Calu3 (cell line): ENCODE measurements around the gene ACAP3. TPM values are rescaled to one million over a fixed set of nuclear protein-coding genes. Genes with fewer than 3 reads are reported as not detected.
A peak's percentile ranks its signal among the peaks of the same experiment; 100 is the strongest.

ENCODE experiments used
- BruUV-seq: library from RNA; stranded (reverse); fragments of 400-500 nt; replicated peaks from 2 replicates; lab custom pipeline; 2021; lab: Mats Ljungman, UMichigan
- CTCF ChIA-PET: fragments of 300-600 bp; sonication (Branson Sonifier 250); formaldehyde crosslinking; loops from one replicate; lab custom pipeline; 2022; ENCODE audit warnings: antibody characterized with exemption; lab: Charles Lee
- DNase-seq: peaks from one replicate; pipeline ENCODE4 v3.0.0; 2022
- H3K27ac Mint-ChIP-seq: one replicate; pipeline ENCODE4 v1.8.0; 2022; ENCODE audit warnings: mixed read lengths; ENCODE audit not compliant: unreplicated experiment
- H3K27me3 Mint-ChIP-seq: one replicate; pipeline ENCODE4 v1.8.0; 2022; ENCODE audit warnings: mixed read lengths; ENCODE audit not compliant: unreplicated experiment
- H3K36me3 Mint-ChIP-seq: one replicate; pipeline ENCODE4 v1.8.0; 2022; ENCODE audit warnings: mild to moderate bottlenecking, moderate library complexity, mixed read lengths; ENCODE audit not compliant: insufficient read depth, unreplicated experiment
- H3K4me1 Mint-ChIP-seq: one replicate; pipeline ENCODE4 v1.8.0; 2022; ENCODE audit warnings: mild to moderate bottlenecking, low read depth, mixed read lengths; ENCODE audit not compliant: unreplicated experiment
- H3K4me3 Mint-ChIP-seq: one replicate; pipeline ENCODE4 v1.8.0; 2022; ENCODE audit warnings: mild to moderate bottlenecking, low read depth, moderate library complexity, mixed read lengths; ENCODE audit not compliant: unreplicated experiment
- H3K9me3 Mint-ChIP-seq: one replicate; pipeline ENCODE4 v1.8.0; 2022; ENCODE audit warnings: low read depth, mixed read lengths; ENCODE audit not compliant: unreplicated experiment
- intact Hi-C: fragments of 100-400 bp; cut with micrococcal nuclease; formaldehyde crosslinking; loops from one replicate; pipeline ENCODE4 v1.10.0; 2022; ENCODE audit not compliant: unreplicated experiment
- total RNA-seq: library from RNA; stranded (reverse); gene quantifications from 2 replicates; pipeline ENCODE4 v1.2.3, GENCODE V29; 2022
- TF ChIP-seq, protein P1 (sequence below): fragments of 200-600 bp; IDR thresholded peaks from one replicate; pipeline ENCODE4 v1.8.0; 2022; ENCODE audit warnings: antibody characterized with exemption; ENCODE audit not compliant: unreplicated experiment

The ACAP3 gene
- total RNA-seq, 1 experiment from 2014 or later, result 41.1 TPM

DNA sequence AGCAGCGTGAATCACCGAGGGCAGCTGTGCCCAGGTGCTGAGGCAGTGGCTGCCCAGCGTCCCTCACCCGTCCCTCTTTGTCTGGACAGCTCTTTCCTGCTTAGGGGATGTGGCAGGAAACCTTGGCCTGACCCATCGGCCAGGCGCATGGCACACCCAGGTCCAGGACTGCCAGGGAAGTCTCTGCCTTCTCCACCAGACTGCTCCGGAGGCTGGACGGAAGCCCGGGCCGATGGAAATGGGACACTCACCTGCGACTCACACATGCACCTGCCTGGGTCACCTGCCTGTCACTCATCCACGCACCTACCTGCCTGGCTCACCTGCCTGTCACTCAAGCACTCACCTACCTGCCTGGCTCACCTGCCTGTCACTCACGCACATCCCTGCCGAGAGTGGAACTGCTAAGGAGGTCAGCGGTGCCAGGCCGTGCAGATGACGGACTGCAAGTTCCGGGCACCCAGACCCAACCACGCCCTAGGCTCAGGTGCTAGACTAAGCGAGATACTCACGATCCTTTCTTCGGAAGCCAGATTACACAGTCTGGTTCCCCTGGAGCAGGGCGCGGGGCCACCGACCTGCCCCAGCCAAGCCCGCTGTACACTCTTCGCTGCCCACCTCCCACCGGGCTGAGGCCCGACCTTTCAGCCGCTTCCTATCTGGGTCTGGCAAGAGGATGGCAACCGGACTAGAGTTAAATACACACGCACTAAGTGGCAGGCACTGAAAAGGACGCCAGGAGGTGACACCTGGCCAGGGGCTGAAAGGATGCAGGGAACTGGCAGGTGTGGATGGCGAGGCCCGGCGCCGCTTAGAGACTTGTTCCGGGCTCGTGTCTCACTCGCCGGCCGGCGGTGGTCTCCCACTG, 35.2 kb downstream of the ACAP3 start:
- peak; percentile 48 for DNase-seq
- TF ChIP-seq, protein P1, sequence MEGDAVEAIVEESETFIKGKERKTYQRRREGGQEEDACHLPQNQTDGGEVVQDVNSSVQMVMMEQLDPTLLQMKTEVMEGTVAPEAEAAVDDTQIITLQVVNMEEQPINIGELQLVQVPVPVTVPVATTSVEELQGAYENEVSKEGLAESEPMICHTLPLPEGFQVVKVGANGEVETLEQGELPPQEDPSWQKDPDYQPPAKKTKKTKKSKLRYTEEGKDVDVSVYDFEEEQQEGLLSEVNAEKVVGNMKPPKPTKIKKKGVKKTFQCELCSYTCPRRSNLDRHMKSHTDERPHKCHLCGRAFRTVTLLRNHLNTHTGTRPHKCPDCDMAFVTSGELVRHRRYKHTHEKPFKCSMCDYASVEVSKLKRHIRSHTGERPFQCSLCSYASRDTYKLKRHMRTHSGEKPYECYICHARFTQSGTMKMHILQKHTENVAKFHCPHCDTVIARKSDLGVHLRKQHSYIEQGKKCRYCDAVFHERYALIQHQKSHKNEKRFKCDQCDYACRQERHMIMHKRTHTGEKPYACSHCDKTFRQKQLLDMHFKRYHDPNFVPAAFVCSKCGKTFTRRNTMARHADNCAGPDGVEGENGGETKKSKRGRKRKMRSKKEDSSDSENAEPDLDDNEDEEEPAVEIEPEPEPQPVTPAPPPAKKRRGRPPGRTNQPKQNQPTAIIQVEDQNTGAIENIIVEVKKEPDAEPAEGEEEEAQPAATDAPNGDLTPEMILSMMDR, result no peak
- peaks cover 36% of the 10 kb centered on the region for H3K36me3 Mint-ChIP-seq
- H3K27me3 Mint-ChIP-seq, result no peaks in the 10 kb centered on the region
- H3K9me3 Mint-ChIP-seq, result no peaks in the 10 kb centered on the region
- CTCF ChIA-PET, result interaction anchor here (1.6 kb wide), 1 partner anchor 9 kb away, joined by 4 read pairs; no protein-coding TSS in a partner anchor
- H3K27ac Mint-ChIP-seq, result peak overlapping the region; percentile 64
- peak overlapping the region; percentile 85 for H3K4me3 Mint-ChIP-seq
- intact Hi-C loops, result no loop called here
- no TSS peak for BruUV-seq
- H3K4me1 Mint-ChIP-seq, result peaks cover 14% of the 10 kb centered on the region

DNA sequence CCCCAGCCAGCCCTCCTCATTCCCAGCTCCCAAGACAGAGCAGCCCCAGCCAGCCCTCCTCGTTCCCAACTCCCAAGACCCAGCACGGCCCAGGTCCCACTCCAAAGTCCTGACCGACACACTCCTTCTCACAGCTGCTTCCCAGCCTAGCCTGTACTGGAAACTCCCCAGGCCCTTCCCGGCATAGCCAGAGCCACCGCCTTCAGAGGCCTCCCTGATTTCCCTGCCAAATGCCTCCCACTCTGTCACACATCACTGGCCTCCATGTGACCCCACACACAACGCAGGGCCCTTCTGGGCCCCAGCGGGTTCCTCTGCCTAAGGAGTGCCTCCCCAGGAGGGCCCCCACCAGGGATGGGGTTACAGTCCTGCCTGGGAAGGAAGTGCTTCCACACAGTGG, 36.9 kb downstream of the ACAP3 start:
- intact Hi-C loops, result no loop called here
- H3K9me3 Mint-ChIP-seq, result no peaks in the 10 kb centered on the region
- no peaks in the 10 kb centered on the region for H3K27me3 Mint-ChIP-seq
- no TSS peak for BruUV-seq
- peak overlapping the region; percentile 7 for H3K4me3 Mint-ChIP-seq
- CTCF ChIA-PET, result interaction anchor here (1.4 to 1.6 kb wide), 2 partner anchors 11 to 12 kb away, joined by 4 to 6 read pairs; no protein-coding TSS in a partner anchor
- H3K4me1 Mint-ChIP-seq, result peaks cover 14% of the 10 kb centered on the region
- TF ChIP-seq, protein P1, result no peak
- no peak for DNase-seq
- peaks cover 45% of the 10 kb centered on the region for H3K36me3 Mint-ChIP-seq
- no peak overlapping the region for H3K27ac Mint-ChIP-seq

DNA sequence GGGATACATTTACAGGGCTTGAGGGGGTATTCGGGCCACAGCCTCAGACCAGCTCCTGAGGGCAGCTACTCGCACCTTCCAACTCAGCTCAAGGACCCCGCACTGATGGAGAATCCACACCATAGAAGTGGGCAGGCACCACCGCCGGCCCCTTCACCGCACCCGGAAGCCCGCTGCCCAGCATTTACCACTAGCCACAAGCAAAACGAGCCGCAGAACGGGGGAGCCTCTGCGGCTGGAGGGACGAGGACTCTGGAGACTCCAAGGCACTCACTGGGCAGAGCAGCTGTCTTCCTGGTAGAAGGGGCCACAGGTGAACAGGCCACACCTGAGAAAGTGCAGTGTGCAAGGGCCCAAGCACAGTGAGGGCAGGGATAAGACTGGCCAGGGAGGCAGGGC, 39.4 kb downstream of the ACAP3 start:
- H3K9me3 Mint-ChIP-seq, result no peaks in the 10 kb centered on the region
- CTCF ChIA-PET, result no interaction called here
- no peak for DNase-seq
- no peak overlapping the region for H3K4me3 Mint-ChIP-seq
- peaks cover 14% of the 10 kb centered on the region for H3K4me1 Mint-ChIP-seq
- TF ChIP-seq, protein P1, result no peak
- no TSS peak for BruUV-seq
- H3K36me3 Mint-ChIP-seq, result peaks cover 45% of the 10 kb centered on the region
- intact Hi-C loops, result no loop called here
- H3K27ac Mint-ChIP-seq, result no peak overlapping the region
- no peaks in the 10 kb centered on the region for H3K27me3 Mint-ChIP-seq

DNA sequence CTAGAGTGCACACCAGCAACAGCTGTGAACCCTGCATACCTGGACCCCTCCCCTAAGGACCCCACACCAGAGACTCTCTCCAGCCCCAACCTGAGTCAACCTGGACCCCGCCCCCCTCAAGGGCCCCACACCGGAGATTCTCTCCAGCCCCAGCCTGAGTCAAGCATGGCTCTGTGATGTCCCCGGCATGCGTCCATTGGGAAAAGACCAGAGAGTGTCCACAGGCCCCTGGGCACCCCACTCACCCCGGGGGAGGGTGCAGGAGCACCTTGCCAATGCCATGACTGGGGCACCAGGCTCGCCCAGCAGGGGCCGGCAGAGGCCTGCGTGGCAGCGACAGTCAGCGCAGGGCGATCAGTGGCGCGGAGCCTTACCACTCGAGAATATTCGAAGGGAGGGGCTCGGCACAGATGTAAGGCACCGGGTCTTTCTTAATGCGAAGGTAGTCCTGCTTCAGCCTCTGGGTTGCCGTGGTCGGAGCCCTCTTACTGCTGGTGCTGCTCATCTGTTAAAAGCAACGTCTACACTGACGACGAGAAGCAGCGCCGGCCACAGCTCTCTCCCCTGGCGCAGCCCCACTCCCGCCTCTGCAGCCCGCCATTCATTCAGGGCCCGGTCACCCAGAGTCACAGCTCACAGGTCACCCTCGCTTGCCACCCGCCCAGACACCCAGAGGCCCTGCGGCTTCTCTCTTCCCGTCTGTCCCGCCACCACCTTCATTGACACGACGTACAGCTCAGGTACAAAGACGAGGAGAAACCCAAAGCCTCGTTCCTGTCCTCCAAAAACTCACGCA, 40.0 kb downstream of the ACAP3 start:
- Mint-ChIP-seq H3K36me3 (peaks cover 39% of the 10 kb centered on the region), H3K27ac (no peak overlapping the region)
- intact Hi-C loops, result no loop called here

More for the DNA sequence above, 40.0 kb downstream of the ACAP3 start:
- H3K9me3 Mint-ChIP-seq, result no peaks in the 10 kb centered on the region
- TF ChIP-seq, protein P1, result no peak
- H3K27me3 Mint-ChIP-seq, result no peaks in the 10 kb centered on the region
- CTCF ChIA-PET, result no interaction called here
- no peak overlapping the region for H3K4me3 Mint-ChIP-seq
- no TSS peak for BruUV-seq
- peaks cover 14% of the 10 kb centered on the region for H3K4me1 Mint-ChIP-seq
- DNase-seq, result no peak
